GM12878 (cell line): ENCODE results near the gene C1QTNF9B. TPM values are rescaled to one million over a fixed set of nuclear protein-coding genes. Genes with fewer than 3 reads are reported as not detected.

ENCODE experiments used
- ATAC-seq: fragments of 200-7000 bp; cut with Tn5 transposase; 3 replicates; pipeline ENCODE4 v1.9.1; 2020; ENCODE audit warnings: mild to moderate bottlenecking, moderate library complexity
- BruUV-seq: library from RNA; stranded (reverse); fragments of 400-500 nt; replicated peaks from 2 replicates; lab custom pipeline; 2021; lab: Mats Ljungman, UMichigan
- CTCF ChIA-PET: fragments of 300-600 bp; sonication (Branson Sonifier 250); formaldehyde crosslinking; extraction: SDS; loops from one replicate; lab custom pipeline; 2021; ENCODE audit warnings: inconsistent platforms; lab: Yijun Ruan, JAX
- POLR2A ChIA-PET: fragments of 350-600 bp; formaldehyde crosslinking; extraction: SDS; loops from one replicate; lab custom pipeline; 2021; ENCODE audit warnings: inconsistent platforms; lab: Charles Lee
- RAD21 ChIA-PET: fragments of 300-600 bp; sonication (Branson Sonifier 250); formaldehyde crosslinking; loops from one replicate; lab custom pipeline; 2023; ENCODE audit warnings: antibody characterized with exemption; ENCODE audit not compliant: unreplicated experiment; lab: Charles Lee
- SMC1A ChIA-PET: fragments of 300-600 bp; sonication (Branson Sonifier 250); formaldehyde crosslinking; loops from one replicate; lab custom pipeline; 2023; ENCODE audit not compliant: unreplicated experiment, uncharacterized antibody; lab: Charles Lee
- DNase-seq: peaks from one replicate; pipeline ENCODE4 v3.0.0-alpha.2; 2011; ENCODE audit warnings: low read depth, low spot score
- FAIRE-seq: peaks from 3 replicates; lab custom pipeline; 2011; peaks lifted over from hg19 to GRCh38; lab: Jason Lieb, UNC
- H2AFZ ChIP-seq: 2 replicates; pipeline ENCODE4 v1.6.0; 2011; ENCODE audit warnings: low read depth, low read length, control low read depth; ENCODE audit not compliant: control insufficient read depth
- H3K27ac ChIP-seq: 2 replicates; pipeline ENCODE4 v1.5.1; 2011; ENCODE audit warnings: control low read depth; ENCODE audit not compliant: control insufficient read depth, insufficient read depth
- H3K27me3 ChIP-seq, 2 experiments: replicated peaks in 1 of 2; 2 replicates each; pipeline versions ENCODE4 v1.6.0 to v1.6.1; 2011; ENCODE audit warnings: low read length in 1 of 2; ENCODE audit not compliant: control insufficient read depth in 2 of 2, insufficient read depth in 2 of 2
- H3K36me3 ChIP-seq, 2 experiments: 2 replicates each; pipeline ENCODE4 v1.5.1; 2011; ENCODE audit warnings: low read length in 1 of 2; ENCODE audit not compliant: control insufficient read depth in 2 of 2, insufficient read depth in 2 of 2
- H3K4me1 ChIP-seq: 2 replicates; pipeline ENCODE4 v1.6.1; 2011; ENCODE audit warnings: mild to moderate bottlenecking, low read length, moderate library complexity, mixed read lengths; ENCODE audit not compliant: control insufficient read depth, insufficient read depth
- H3K4me2 ChIP-seq: 2 replicates; pipeline ENCODE4 v1.6.0; 2011; ENCODE audit warnings: control low read depth; ENCODE audit not compliant: control insufficient read depth, insufficient read depth
- H3K4me3 ChIP-seq: fragments of 200-600 bp; sonication (generic); 2 replicates; pipeline ENCODE4 v1.5.1; 2016
- H3K79me2 ChIP-seq: 2 replicates; pipeline ENCODE4 v1.6.0; 2011; ENCODE audit warnings: low read length; ENCODE audit not compliant: control insufficient read depth, insufficient read depth
- H3K9ac ChIP-seq: 2 replicates; pipeline ENCODE4 v1.8.0; 2011; ENCODE audit warnings: low read length, control low read depth, mixed read lengths; ENCODE audit not compliant: control insufficient read depth, insufficient read depth
- H3K9me3 ChIP-seq: replicated peaks from 3 replicates; pipeline ENCODE4 v1.5.1; 2011; ENCODE audit warnings: mild to moderate bottlenecking, low read length; ENCODE audit not compliant: control insufficient read depth, insufficient read depth
- H4K20me1 ChIP-seq: 2 replicates; pipeline ENCODE4 v1.6.0; 2011; ENCODE audit not compliant: control insufficient read depth, insufficient read depth
- ATF7 ChIP-seq: fragments of 450-650 bp; IDR thresholded peaks from 2 replicates; pipeline ENCODE4 v1.6.1; 2016; ENCODE audit warnings: low read depth, mild to moderate bottlenecking
- BACH1 ChIP-seq: fragments of 450-650 bp; IDR thresholded peaks from 2 replicates; pipeline ENCODE4 v1.6.1; 2017; ENCODE audit warnings: mild to moderate bottlenecking, borderline replicate concordance
- CREB1 ChIP-seq: IDR thresholded peaks from 2 replicates; pipeline ENCODE4 v1.6.1; 2012; ENCODE audit warnings: low read depth, mild to moderate bottlenecking, inconsistent platforms
- EED ChIP-seq: sonication (generic); IDR thresholded peaks from 2 replicates; pipeline ENCODE4 v1.6.1; 2016; ENCODE audit warnings: antibody characterized with exemption, low read depth
- SREBF2 ChIP-seq: IDR thresholded peaks from 2 replicates; pipeline ENCODE4 v1.6.1; 2012; ENCODE audit warnings: mild to moderate bottlenecking, low read length
- WGBS: methylation state at CpG from one replicate; pipeline ENCODE4 v1.1.6; 2016; ENCODE audit warnings: low lambda C conversion rate; ENCODE audit not compliant: insufficient replicate concordance, insufficient coverage; ENCODE audit errors: missing lambda C conversion rate; 5-methylcytosine and 5-hydroxymethylcytosine counted together
- in situ Hi-C: fragments of 300-500 bp; cut with MboI; formaldehyde crosslinking; loops from 9 replicates; pipeline ENCODE4 v1.14.3; 2018; ENCODE audit warnings: mixed read lengths
- intact Hi-C: fragments of 100-400 bp; cut with micrococcal nuclease; formaldehyde crosslinking; loops from one replicate; pipeline ENCODE4 v1.14.2; 2022; ENCODE audit not compliant: unreplicated experiment
- polyA plus RNA-seq, 11 experiments: library from polyadenylated mRNA; depleted of rRNA in 4 of 11; unstranded in 6 of 11; stranded (reverse) in 5 of 11; fragments of >200 nt; fragmentation: Nextera tagmentation in 4 of 11; fragmentation: Illumina TruSeq in 1 of 11; extraction: Ambion mirVana in 4 of 11; extraction: Trizol in 1 of 11; gene quantifications; 1 replicate in 1 of 11; 2 replicates in 10 of 11; pipeline versions ENCODE4 v1.2.1 to v1.2.3, GENCODE V29; 2011 to 2016; ENCODE audit warnings: inconsistent platforms in 2 of 11, missing spikeins in 2 of 11, low read depth in 1 of 11
- total RNA-seq, 4 experiments: library from RNA; depleted of rRNA in 3 of 4; stranded (reverse); fragments of >200 nt in 3 of 4; fragmentation: Illumina TruSeq in 1 of 4; extraction: Trizol in 1 of 4; gene quantifications; 2 replicates each; pipeline versions ENCODE4 v1.2.1 to v1.2.3, GENCODE V29; 2013 to 2021
- TF ChIP-seq, protein P1 (sequence below): fragments of 450-650 bp; IDR thresholded peaks from 2 replicates; pipeline ENCODE4 v1.6.1; 2017; ENCODE audit warnings: mild to moderate bottlenecking, low read depth, inconsistent platforms; ENCODE audit not compliant: poor library complexity, severe bottlenecking
- TF ChIP-seq, protein P2 (sequence below): IDR thresholded peaks from 2 replicates; pipeline ENCODE4 v1.6.1; 2012; ENCODE audit warnings: low read length, inconsistent platforms

The C1QTNF9B gene
- total and polyA plus RNA-seq, 10 of the 15 experiments (the other 5 are each of a cell fraction or from before 2014, with no cell fraction given), result 0.10 to 0.48 (median 0.32) TPM; not detected in 6

DNA sequence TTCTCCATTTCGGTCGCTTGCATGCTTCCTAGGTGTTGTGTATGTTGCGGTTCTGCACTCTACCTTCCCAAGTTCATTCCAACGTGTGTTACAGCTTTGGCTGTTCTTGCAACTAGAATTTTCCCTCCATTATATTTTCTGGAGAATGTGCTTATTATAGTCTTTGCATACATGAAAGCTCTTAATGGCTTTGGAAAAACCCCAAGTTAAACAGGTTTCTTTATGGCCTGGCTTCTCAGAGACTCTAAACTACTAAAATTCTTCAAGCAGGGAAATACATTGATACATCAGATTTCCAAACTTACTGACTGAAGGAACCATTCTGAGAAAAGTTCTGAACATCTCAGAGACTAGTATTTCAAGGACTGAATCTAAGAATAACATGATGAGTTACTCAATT is 20.0 kb downstream of the C1QTNF9B start:
- SMC1A ChIA-PET, result interaction anchor here (0.6 to 1.9 kb wide), 5 partner anchors 11 to 352 kb away, joined by 3 to 6 read pairs (median 5); partner anchors contain the start of gene MIPEP
- H3K4me3 ChIP-seq, result no peak overlapping the region
- no peak overlapping the region for H3K4me2 ChIP-seq
- H3K27ac ChIP-seq, result no peak overlapping the region
- H3K36me3 ChIP-seq, result peaks cover 0 to 3% of the 10 kb centered on the region in 2 experiments; a peak in 2 of 4 replicates
- H3K9ac ChIP-seq, result no peak overlapping the region
- no peak for DNase-seq
- TF ChIP-seq ATF7 (no peak), EED (no peak), SREBF2 (no peak), CREB1 (no peak), BACH1 (no peak)
- TF ChIP-seq, protein P1, sequence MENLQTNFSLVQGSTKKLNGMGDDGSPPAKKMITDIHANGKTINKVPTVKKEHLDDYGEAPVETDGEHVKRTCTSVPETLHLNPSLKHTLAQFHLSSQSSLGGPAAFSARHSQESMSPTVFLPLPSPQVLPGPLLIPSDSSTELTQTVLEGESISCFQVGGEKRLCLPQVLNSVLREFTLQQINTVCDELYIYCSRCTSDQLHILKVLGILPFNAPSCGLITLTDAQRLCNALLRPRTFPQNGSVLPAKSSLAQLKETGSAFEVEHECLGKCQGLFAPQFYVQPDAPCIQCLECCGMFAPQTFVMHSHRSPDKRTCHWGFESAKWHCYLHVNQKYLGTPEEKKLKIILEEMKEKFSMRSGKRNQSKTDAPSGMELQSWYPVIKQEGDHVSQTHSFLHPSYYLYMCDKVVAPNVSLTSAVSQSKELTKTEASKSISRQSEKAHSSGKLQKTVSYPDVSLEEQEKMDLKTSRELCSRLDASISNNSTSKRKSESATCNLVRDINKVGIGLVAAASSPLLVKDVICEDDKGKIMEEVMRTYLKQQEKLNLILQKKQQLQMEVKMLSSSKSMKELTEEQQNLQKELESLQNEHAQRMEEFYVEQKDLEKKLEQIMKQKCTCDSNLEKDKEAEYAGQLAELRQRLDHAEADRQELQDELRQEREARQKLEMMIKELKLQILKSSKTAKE, result no peak
- TF ChIP-seq, protein P2, sequence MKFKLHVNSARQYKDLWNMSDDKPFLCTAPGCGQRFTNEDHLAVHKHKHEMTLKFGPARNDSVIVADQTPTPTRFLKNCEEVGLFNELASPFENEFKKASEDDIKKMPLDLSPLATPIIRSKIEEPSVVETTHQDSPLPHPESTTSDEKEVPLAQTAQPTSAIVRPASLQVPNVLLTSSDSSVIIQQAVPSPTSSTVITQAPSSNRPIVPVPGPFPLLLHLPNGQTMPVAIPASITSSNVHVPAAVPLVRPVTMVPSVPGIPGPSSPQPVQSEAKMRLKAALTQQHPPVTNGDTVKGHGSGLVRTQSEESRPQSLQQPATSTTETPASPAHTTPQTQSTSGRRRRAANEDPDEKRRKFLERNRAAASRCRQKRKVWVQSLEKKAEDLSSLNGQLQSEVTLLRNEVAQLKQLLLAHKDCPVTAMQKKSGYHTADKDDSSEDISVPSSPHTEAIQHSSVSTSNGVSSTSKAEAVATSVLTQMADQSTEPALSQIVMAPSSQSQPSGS, result no peak
- H3K27me3 ChIP-seq, result no peaks in the 10 kb centered on the region
- in situ Hi-C loops (no loop called here), intact Hi-C loops (no loop called here)
- H2AFZ ChIP-seq, result no peak overlapping the region
- H4K20me1 ChIP-seq, result no peaks in the 10 kb centered on the region
- BruUV-seq, result no TSS peak
- no peaks in the 10 kb centered on the region for H3K4me1 ChIP-seq
- no peaks in the 10 kb centered on the region for H3K9me3 ChIP-seq
- WGBS, result 97% methylated on average over 4 of the region's 4 CpGs
- RAD21 ChIA-PET, result interaction anchor here (0.6 to 1.5 kb wide), 2 partner anchors 11 to 46 kb away, joined by 3 to 4 read pairs; no protein-coding TSS in a partner anchor
- ATAC-seq, result no peak
- no peaks in the 10 kb centered on the region for H3K79me2 ChIP-seq
- POLR2A ChIA-PET, result no interaction called here
- FAIRE-seq, result no peak
- CTCF ChIA-PET, result interaction anchor here (1.9 kb wide), 1 partner anchor 22 kb away, joined by 9 read pairs; no protein-coding TSS in a partner anchor
